ENCODE measurements around the gene SLC1A2.
A peak's percentile ranks its signal among the peaks of the same experiment; 100 is the strongest.

The SLC1A2 gene

GRCh38 chr11:35218956-35219355 is 200.4 kb downstream of the SLC1A2 start:
- peak; percentile 44 for DNase-seq (ENCODE audit: low read depth)

- DNase-seq (ENCODE audit: low read depth) = no peak
Observed at GRCh38 chr11:35216962-35217678, 202.2 kb downstream of the SLC1A2 start.

GRCh38 chr11:35215945-35216344 is 203.4 kb downstream of the SLC1A2 start:
- no peak for DNase-seq (ENCODE audit: low read depth)

- peak; percentile 85 for DNase-seq (ENCODE audit: low read depth)
Observed at GRCh38 chr11:35214792-35215193, 204.6 kb downstream of the SLC1A2 start.

- DNase-seq (ENCODE audit: low read depth) = no peak
Observed at GRCh38 chr11:35214226-35214770, 205.1 kb downstream of the SLC1A2 start.

GRCh38 chr11:35211952-35212351 is 207.4 kb downstream of the SLC1A2 start:
- DNase-seq (ENCODE audit: low read depth) = no peak

GRCh38 chr11:35210876-35211546 is 208.3 kb downstream of the SLC1A2 start:
- no peak for DNase-seq (ENCODE audit: low read depth)

GRCh38 chr11:35208795-35209194 is 210.6 kb downstream of the SLC1A2 start:
- no peak for DNase-seq (ENCODE audit: low read depth)

- DNase-seq (ENCODE audit: low read depth) = no peak
Observed at GRCh38 chr11:35207471-35208403, 211.6 kb downstream of the SLC1A2 start.

- DNase-seq (ENCODE audit: low read depth) = no peak
Observed at GRCh38 chr11:35206616-35207015, 212.7 kb downstream of the SLC1A2 start.

- no peak for DNase-seq (ENCODE audit: low read depth)
Observed at GRCh38 chr11:35204614-35205013, 214.7 kb downstream of the SLC1A2 start.

Measured in GM04504 (cell line).